K562 (cell line): Measurements from ENCODE around the gene EIF2S2. TPM values are rescaled to one million over a fixed set of nuclear protein-coding genes. Genes with fewer than 3 reads are reported as not detected.

Experiments
- ATAC-seq: fragments of 200-7000 bp; cut with Tn5 transposase; 3 replicates; pipeline ENCODE4 v1.9.1; 2020; ENCODE audit warnings: moderate library complexity
- BruUV-seq: library from RNA; stranded (reverse); fragments of 400-500 nt; replicated peaks from 2 replicates; lab custom pipeline; 2021; lab: Mats Ljungman, UMichigan
- CTCF ChIA-PET: fragments of 300-600 bp; formaldehyde crosslinking; extraction: SDS; loops from one replicate; lab custom pipeline; 2021; ENCODE audit warnings: low intra/inter-chr PET ratio; lab: Yijun Ruan, JAX
- POLR2A ChIA-PET: fragments of 300-600, 350-650 bp; sonication (Branson Sonifier 250); formaldehyde crosslinking; extraction: SDS; loops from one replicate; lab custom pipeline; 2021; ENCODE audit warnings: antibody characterized with exemption, inconsistent platforms; lab: Yijun Ruan, JAX
- DNase-seq, 4 experiments: peaks; one replicate each; pipeline versions ENCODE4 v3.0.0 to v3.0.0-alpha.2; 2011 to 2018; ENCODE audit warnings: low spot score in 3 of 4, mixed read lengths in 3 of 4; ENCODE audit errors: extremely low read depth in 1 of 4
- FAIRE-seq: peaks from 2 replicates; lab custom pipeline; 2011; peaks lifted over from hg19 to GRCh38; lab: Jason Lieb, UNC
- H2AFZ ChIP-seq: 2 replicates; pipeline ENCODE4 v1.6.0; 2011; ENCODE audit warnings: low read depth, low read length, control low read depth, inconsistent platforms
- H3K27ac ChIP-seq: fragments of 200-600 bp; 3 replicates; pipeline ENCODE4 v1.8.0; 2011; ENCODE audit warnings: low read depth, mild to moderate bottlenecking, control low read depth, inconsistent platforms, low read length, moderate library complexity, mixed read lengths; ENCODE audit errors: extremely low read depth
- H3K27me3 ChIP-seq, 2 experiments: fragments of 300-600 bp in 1 of 2; 2 replicates in 1 of 2; 3 replicates in 1 of 2; pipeline versions ENCODE4 v1.6.0 to v1.8.0; 2011; ENCODE audit warnings: inconsistent platforms in 2 of 2, low read length in 2 of 2, mild to moderate bottlenecking in 1 of 2, mixed read lengths in 1 of 2, moderate library complexity in 1 of 2; ENCODE audit not compliant: control insufficient read depth in 2 of 2, insufficient read depth in 2 of 2
- H3K36me3 ChIP-seq: fragments of 300-600 bp; 3 replicates; pipeline ENCODE4 v1.8.0; 2011; ENCODE audit warnings: mild to moderate bottlenecking, low read length, inconsistent platforms; ENCODE audit not compliant: control insufficient read depth, insufficient read depth
- H3K4me1 ChIP-seq, 2 experiments: fragments of 200-600 bp in 1 of 2; replicated peaks in 1 of 2; 2 replicates in 1 of 2; 3 replicates in 1 of 2; pipeline versions ENCODE4 v1.5.1 to v1.8.0; 2011; ENCODE audit warnings: inconsistent platforms in 2 of 2, low read length in 2 of 2, mild to moderate bottlenecking in 1 of 2, mixed read lengths in 1 of 2, moderate library complexity in 1 of 2; ENCODE audit not compliant: control insufficient read depth in 2 of 2, insufficient read depth in 2 of 2
- H3K4me2 ChIP-seq: 2 replicates; pipeline ENCODE4 v1.6.1; 2011; ENCODE audit warnings: low read length, control low read depth, inconsistent platforms, mixed read lengths; ENCODE audit not compliant: insufficient read depth
- H3K4me3 ChIP-seq: fragments of 200-600 bp; sonication (generic), shearing (Covaris generic); 2 replicates; pipeline ENCODE4 v1.5.1; 2016; ENCODE audit warnings: control low read depth, inconsistent platforms
- H3K79me2 ChIP-seq: fragments of 200-600 bp; 3 replicates; pipeline ENCODE4 v1.8.0; 2011; ENCODE audit warnings: low read length, inconsistent platforms; ENCODE audit not compliant: control insufficient read depth, insufficient read depth
- H3K9ac ChIP-seq, 2 experiments: 2 replicates each; pipeline versions ENCODE4 v1.6.0 to v1.6.1; 2011; ENCODE audit warnings: low read depth in 2 of 2, low read length in 2 of 2, control low read depth in 1 of 2, inconsistent platforms in 1 of 2, mild to moderate bottlenecking in 1 of 2, mixed read lengths in 1 of 2; ENCODE audit not compliant: insufficient read depth in 1 of 2
- H3K9me1 ChIP-seq: one replicate; pipeline ENCODE4 v1.6.0; 2011; ENCODE audit warnings: inconsistent platforms, mild to moderate bottlenecking, low read length, moderate library complexity; ENCODE audit not compliant: control insufficient read depth, insufficient read depth
- H3K9me3 ChIP-seq: replicated peaks from 2 replicates; pipeline ENCODE4 v1.5.1; 2011; ENCODE audit warnings: low read depth, low read length, inconsistent platforms; ENCODE audit not compliant: control insufficient read depth, insufficient read depth
- H4K20me1 ChIP-seq: replicated peaks from 2 replicates; pipeline ENCODE4 v1.6.1; 2011; ENCODE audit warnings: low read length, inconsistent platforms, mixed read lengths; ENCODE audit not compliant: control insufficient read depth, insufficient read depth
- CBFA2T3 ChIP-seq: fragments of 450-650 bp; IDR thresholded peaks from 2 replicates; pipeline ENCODE4 v1.6.1; 2017
- CBFB ChIP-seq: sonication (generic); formaldehyde crosslinking; IDR thresholded peaks from 2 replicates; pipeline ENCODE4 v1.4.0; 2020; ENCODE audit warnings: mild to moderate bottlenecking, missing genetic modification reagents
- DACH1 ChIP-seq: fragments of 450-650 bp; IDR thresholded peaks from 2 replicates; pipeline ENCODE4 v1.6.1; 2018; ENCODE audit not compliant: partially characterized antibody
- JUND ChIP-seq, 2 experiments: IDR thresholded peaks; 2 replicates in 1 of 2; 3 replicates in 1 of 2; pipeline ENCODE4 v1.6.1; 2011; ENCODE audit warnings: borderline replicate concordance in 2 of 2, low read depth in 2 of 2, low read length in 2 of 2, improper control_type of control experiment in 1 of 2, missing biosample characterization in 1 of 2, missing genetic modification characterization in 1 of 2, missing genetic modification reagents in 1 of 2
- MAFG ChIP-seq: fragments of 450-650 bp; conservative IDR thresholded peaks from 2 replicates; pipeline ENCODE4 v1.6.1; 2016; ENCODE audit warnings: missing genetic modification characterization, missing compliant biosample characterization
- NFIC ChIP-seq: fragments of 450-650 bp; IDR thresholded peaks from 2 replicates; pipeline ENCODE4 v1.6.1; 2017; ENCODE audit warnings: mild to moderate bottlenecking, inconsistent platforms
- NFXL1 ChIP-seq: fragments of 450-650 bp; formaldehyde crosslinking; IDR thresholded peaks from 2 replicates; pipeline ENCODE4 v1.4.0; 2021; ENCODE audit warnings: mild to moderate bottlenecking
- RB1 ChIP-seq: fragments of 450-650 bp; IDR thresholded peaks from 2 replicates; pipeline ENCODE4 v1.6.1; 2017; ENCODE audit warnings: low read depth, mild to moderate bottlenecking
- RBM34 ChIP-seq: fragments of 200-400 bp; formaldehyde crosslinking; IDR thresholded peaks from 2 replicates; pipeline ENCODE4 v1.6.1; 2018; ENCODE audit warnings: low read length, borderline replicate concordance; ENCODE audit not compliant: insufficient read depth
- SLC30A9 ChIP-seq: fragments of 250-450 bp; sonication (Bioruptor Pico); IDR thresholded peaks from 2 replicates; pipeline ENCODE4 v1.8.0; 2022; ENCODE audit warnings: mild to moderate bottlenecking, moderate library complexity
- STAG1 ChIP-seq: sonication (generic); formaldehyde crosslinking; IDR thresholded peaks from 2 replicates; pipeline ENCODE4 v1.5.0; 2020; ENCODE audit warnings: missing genetic modification reagents, borderline replicate concordance
- TBP ChIP-seq: optimal IDR thresholded peaks from 2 replicates; pipeline ENCODE3; 2011; ENCODE audit warnings: low read depth, low read length, improper control_type of control experiment
- WGBS: fragments of 100-300 bp; shearing (Covaris generic); methylation state at CpG from one replicate; pipeline ENCODE4 v1.1.6; 2016; ENCODE audit warnings: low coverage, mixed read lengths; ENCODE audit not compliant: insufficient coverage; ENCODE audit errors: missing lambda C conversion rate; 5-methylcytosine and 5-hydroxymethylcytosine counted together
- in situ Hi-C: fragments of 300-500 bp; cut with MboI; formaldehyde crosslinking; loops from 4 replicates; pipeline ENCODE4 v1.15.0; 2018; ENCODE audit warnings: inconsistent platforms, mixed read lengths
- intact Hi-C: fragments of 100-400 bp; cut with micrococcal nuclease; formaldehyde crosslinking; loops from 2 replicates; pipeline ENCODE4 v1.14.2; 2022
- polyA plus RNA-seq, 8 experiments: library from polyadenylated mRNA; depleted of rRNA in 4 of 8; stranded (reverse) in 5 of 8; unstranded in 3 of 8; fragments of >200 nt; fragmentation: Nextera tagmentation in 2 of 8; fragmentation: Illumina TruSeq in 1 of 8; extraction: Ambion mirVana in 2 of 8; extraction: Trizol in 1 of 8; gene quantifications; 2 replicates each; pipeline versions ENCODE4 v1.2.1 to v1.2.3, GENCODE V29; 2011 to 2014; ENCODE audit warnings: inconsistent platforms in 1 of 8, missing spikeins in 1 of 8
- total RNA-seq, 7 experiments: library from RNA; depleted of rRNA in 6 of 7; stranded (reverse); fragments of >200 nt in 6 of 7; fragmentation: Illumina TruSeq in 2 of 7; extraction: Trizol in 2 of 7; gene quantifications; 2 replicates each; pipeline versions ENCODE4 v1.2.1 to v1.2.3, GENCODE V29; 2011 to 2021; ENCODE audit warnings: low replicate concordance in 1 of 7
- TF ChIP-seq, protein P1 (sequence below), 2 experiments: IDR thresholded peaks in 1 of 2; conservative IDR thresholded peaks in 1 of 2; 2 replicates each; pipeline ENCODE4 v1.6.1; 2016; ENCODE audit warnings: low read depth in 2 of 2, mild to moderate bottlenecking in 1 of 2, missing compliant biosample characterization in 1 of 2, missing genetic modification characterization in 1 of 2, moderate library complexity in 1 of 2
- TF ChIP-seq, protein P2 (sequence below): fragments of 250-450 bp; sonication (Bioruptor Pico); IDR thresholded peaks from 2 replicates; pipeline ENCODE4 v1.4.0; 2020; ENCODE audit warnings: mild to moderate bottlenecking, moderate library complexity

EIF2S2 gene
- total and polyA plus RNA-seq, 9 of the 15 experiments (the other 6 are each of a cell fraction or from before 2014, with no cell fraction given): 79.7 to 220 (median 154) TPM

DNA sequence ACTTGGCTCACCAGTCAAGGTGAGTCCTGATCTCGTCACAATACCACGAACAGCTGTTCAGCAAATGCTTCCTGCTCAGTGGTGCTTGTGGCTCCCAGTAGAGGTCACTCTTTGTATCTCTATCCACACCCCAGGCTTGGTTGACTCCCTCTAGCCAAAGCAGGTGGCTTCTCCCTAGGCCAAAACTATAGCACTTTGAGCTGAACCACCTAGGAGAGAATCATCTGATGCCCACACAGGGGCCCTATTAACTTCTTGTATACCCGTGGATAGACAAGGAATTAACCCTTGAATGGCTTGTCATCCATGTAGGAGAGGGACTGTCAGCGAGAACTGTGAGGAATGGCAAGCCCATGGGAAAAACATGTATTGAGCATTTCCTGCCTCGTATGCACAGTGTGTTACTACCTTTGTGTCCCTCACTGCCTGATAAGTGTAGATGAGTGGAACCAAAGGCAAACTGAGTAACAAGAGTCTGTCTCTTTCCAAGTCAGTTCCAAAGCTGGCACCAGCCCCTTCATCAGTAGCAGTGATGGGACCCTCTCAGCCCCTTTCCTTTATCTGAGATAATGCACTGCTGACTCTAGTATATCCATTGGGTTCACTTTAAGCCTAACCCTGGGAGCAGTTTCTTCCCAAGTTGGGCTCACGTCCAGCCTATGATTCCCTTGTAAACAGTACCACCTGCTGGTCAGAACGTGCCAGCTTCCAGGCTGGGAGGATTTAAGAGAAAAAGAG lies 42.5 kb downstream of the EIF2S2 start:
- Histone ChIP-seq H3K9ac (no peak overlapping the region), H2AFZ (no peak overlapping the region), H3K27ac (no peak overlapping the region), H3K9me3 (no peaks in the 10 kb centered on the region), H3K9me1 (peaks cover 4% of the 10 kb centered on the region), H3K4me3 (no peak overlapping the region), H4K20me1 (peaks cover 21% of the 10 kb centered on the region), H3K27me3 (no peaks in the 10 kb centered on the region), H3K79me2 (peaks cover 28% of the 10 kb centered on the region), H3K4me2 (peak overlapping the region; percentile 28; the same call in 1 of the 2 replicates), H3K4me1 (peaks cover 0 to 14% of the 10 kb centered on the region in 2 experiments; a peak in 2 of 5 replicates), H3K36me3 (peaks cover 49% of the 10 kb centered on the region)
- BruUV-seq: no TSS peak
- 28% methylated on average over 7 of the region's 7 CpGs for WGBS
- ATAC-seq: peak; percentile 93
- ChIA-PET CTCF (interaction anchor here (0.6 to 3.4 kb wide), 9 partner anchors 60 to 974 kb away, joined by 3 to 19 read pairs (median 7); no protein-coding TSS in a partner anchor), POLR2A (interaction anchor here (0.6 to 0.8 kb wide), 3 partner anchors 31 to 259 kb away, joined by 3 to 4 read pairs (median 4); no protein-coding TSS in a partner anchor)
- intact Hi-C loops: loop anchor here (1.0 to 10.0 kb wide), 5 partner anchors 60 to 275 kb away; no protein-coding TSS in a partner anchor
- in situ Hi-C loops: loop anchor here (5.0 to 10.0 kb wide), 2 partner anchors 117 to 145 kb away; no protein-coding TSS in a partner anchor
- FAIRE-seq: peak; percentile 97
- peak; percentile 61 to 80 (median 64) for DNase-seq
- TF ChIP-seq, protein P1, sequence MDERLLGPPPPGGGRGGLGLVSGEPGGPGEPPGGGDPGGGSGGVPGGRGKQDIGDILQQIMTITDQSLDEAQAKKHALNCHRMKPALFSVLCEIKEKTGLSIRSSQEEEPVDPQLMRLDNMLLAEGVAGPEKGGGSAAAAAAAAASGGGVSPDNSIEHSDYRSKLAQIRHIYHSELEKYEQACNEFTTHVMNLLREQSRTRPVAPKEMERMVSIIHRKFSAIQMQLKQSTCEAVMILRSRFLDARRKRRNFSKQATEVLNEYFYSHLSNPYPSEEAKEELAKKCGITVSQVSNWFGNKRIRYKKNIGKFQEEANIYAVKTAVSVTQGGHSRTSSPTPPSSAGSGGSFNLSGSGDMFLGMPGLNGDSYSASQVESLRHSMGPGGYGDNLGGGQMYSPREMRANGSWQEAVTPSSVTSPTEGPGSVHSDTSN (CRISPR knock-in tag; IDR thresholded peaks at IDR 0.05; ENCODE audit: low read depth): no peak
- TF ChIP-seq, protein P1 (tag; conservative IDR thresholded peaks at IDR 0.05; ENCODE audit: low read depth): no peak
- TF ChIP-seq SLC30A9 (CRISPR knock-in tag) (no peak), RBM34 (no peak), CBFB (no peak), DACH1 (peak; percentile 95), JUND (IDR thresholded peaks at IDR 0.05; ENCODE audit: borderline replicate concordance, low read depth, low read length) (0 out of 2 replicates have a peak, but pooled peaks have one; percentile 4), JUND (tag; IDR thresholded peaks at IDR 0.05; ENCODE audit: borderline replicate concordance, low read depth, low read length) (no peak), MAFG (tag) (no peak), TBP (no peak), RB1 (peak; percentile 50; the same call in 1 of the 2 replicates), STAG1 (CRISPR knock-in tag) (peak; percentile 73; the same call in 1 of the 2 replicates), NFIC (peak; percentile 86), CBFA2T3 (0 out of 2 replicates have a peak, but pooled peaks have one; percentile 9), NFXL1 (no peak)
- TF ChIP-seq, protein P2, sequence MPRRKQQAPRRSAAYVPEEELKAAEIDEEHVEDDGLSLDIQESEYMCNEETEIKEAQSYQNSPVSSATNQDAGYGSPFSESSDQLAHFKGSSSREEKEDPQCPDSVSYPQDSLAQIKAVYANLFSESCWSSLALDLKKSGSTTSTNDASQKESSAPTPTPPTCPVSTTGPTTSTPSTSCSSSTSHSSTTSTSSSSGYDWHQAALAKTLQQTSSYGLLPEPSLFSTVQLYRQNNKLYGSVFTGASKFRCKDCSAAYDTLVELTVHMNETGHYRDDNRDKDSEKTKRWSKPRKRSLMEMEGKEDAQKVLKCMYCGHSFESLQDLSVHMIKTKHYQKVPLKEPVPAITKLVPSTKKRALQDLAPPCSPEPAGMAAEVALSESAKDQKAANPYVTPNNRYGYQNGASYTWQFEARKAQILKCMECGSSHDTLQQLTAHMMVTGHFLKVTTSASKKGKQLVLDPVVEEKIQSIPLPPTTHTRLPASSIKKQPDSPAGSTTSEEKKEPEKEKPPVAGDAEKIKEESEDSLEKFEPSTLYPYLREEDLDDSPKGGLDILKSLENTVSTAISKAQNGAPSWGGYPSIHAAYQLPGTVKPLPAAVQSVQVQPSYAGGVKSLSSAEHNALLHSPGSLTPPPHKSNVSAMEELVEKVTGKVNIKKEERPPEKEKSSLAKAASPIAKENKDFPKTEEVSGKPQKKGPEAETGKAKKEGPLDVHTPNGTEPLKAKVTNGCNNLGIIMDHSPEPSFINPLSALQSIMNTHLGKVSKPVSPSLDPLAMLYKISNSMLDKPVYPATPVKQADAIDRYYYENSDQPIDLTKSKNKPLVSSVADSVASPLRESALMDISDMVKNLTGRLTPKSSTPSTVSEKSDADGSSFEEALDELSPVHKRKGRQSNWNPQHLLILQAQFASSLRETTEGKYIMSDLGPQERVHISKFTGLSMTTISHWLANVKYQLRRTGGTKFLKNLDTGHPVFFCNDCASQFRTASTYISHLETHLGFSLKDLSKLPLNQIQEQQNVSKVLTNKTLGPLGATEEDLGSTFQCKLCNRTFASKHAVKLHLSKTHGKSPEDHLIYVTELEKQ (CRISPR knock-in tag): no peak
